Measurements from ENCODE around the gene SNX13.

The SNX13 gene

GRCh38 chr7:17741426-17741825, 198.9 kb downstream of the SNX13 start:
- Histone ChIP-seq H3K9me3 (ENCODE audit: control insufficient read depth in 2 of 2, low read length in 2 of 2) (no peaks in the 10 kb centered on the region), H3K36me3 (ENCODE audit: control insufficient read depth in 2 of 2, insufficient read depth in 2 of 2, low read length in 2 of 2) (no peaks in the 10 kb centered on the region), H3K27ac (ENCODE audit: low read depth in 2 of 2, low read length in 2 of 2) (no peak overlapping the region), H3K4me1 (ENCODE audit: control insufficient read depth in 2 of 2, insufficient read depth in 2 of 2, low read length in 2 of 2) (no peaks in the 10 kb centered on the region), H3K4me3 (ENCODE audit: low read length in 2 of 2) (no peak overlapping the region), H3K9ac (ENCODE audit: low read depth in 1 of 2, low read length in 2 of 2) (no peak overlapping the region), H3K27me3 (ENCODE audit: control insufficient read depth in 2 of 2, insufficient read depth in 2 of 2, low read length in 2 of 2) (no peaks in the 10 kb centered on the region)
